Parathyroid adenoma (tissue), 2 donors: ENCODE measurements around the gene MOAP1.
"Not testable (repeated sequence)": the region's sequence is repeated elsewhere in the genome, so short reads cannot be mapped to it uniquely, and the experiment has no call there.

Source experiments
- H2AFZ ChIP-seq: fragments of 300-600 bp; sonication (generic); one replicate; pipeline ENCODE4 v1.7.0; 2017; ENCODE audit warnings: antibody characterized with exemption, mild to moderate bottlenecking
- H3K27ac ChIP-seq: fragments of 300-600 bp; sonication (generic); one replicate; pipeline ENCODE4 v1.7.0; 2017
- H3K27me3 ChIP-seq: fragments of 300-600 bp; sonication (generic); one replicate; pipeline ENCODE4 v1.7.0; 2017; ENCODE audit warnings: low read length; ENCODE audit not compliant: control insufficient read depth, insufficient read depth
- H3K36me3 ChIP-seq: fragments of 300-600 bp; sonication (generic); one replicate; pipeline ENCODE4 v1.7.0; 2017; ENCODE audit warnings: low read length; ENCODE audit not compliant: control insufficient read depth, insufficient read depth
- H3K4me1 ChIP-seq: fragments of 300-600 bp; sonication (generic); one replicate; pipeline ENCODE4 v1.7.0; 2017; ENCODE audit warnings: control low read depth
- H3K4me2 ChIP-seq: fragments of 300-600 bp; sonication (generic); one replicate; pipeline ENCODE4 v1.7.0; 2017; ENCODE audit warnings: low read length
- H3K4me3 ChIP-seq: fragments of 300-600 bp; sonication (generic); one replicate; pipeline ENCODE4 v1.7.0; 2017; ENCODE audit warnings: low read depth, low read length
- H3K79me2 ChIP-seq: fragments of 300-600 bp; sonication (generic); one replicate; pipeline ENCODE4 v1.7.0; 2017; ENCODE audit warnings: control low read depth
- H3K9ac ChIP-seq: fragments of 300-600 bp; sonication (generic); one replicate; pipeline ENCODE4 v1.7.0; 2017; ENCODE audit warnings: mild to moderate bottlenecking
- H3K9me3 ChIP-seq: fragments of 300-600 bp; sonication (generic); one replicate; pipeline ENCODE4 v1.7.0; 2017; ENCODE audit warnings: low read length; ENCODE audit not compliant: control insufficient read depth
- TF ChIP-seq, protein P1 (sequence below): fragments of 300-600 bp; sonication (generic); IDR thresholded peaks from one replicate; pipeline ENCODE4 v1.7.0; 2017; ENCODE audit warnings: antibody characterized with exemption, mild to moderate bottlenecking
- donor health status: primary hyperparathyroidism.

MOAP1 gene

DNA sequence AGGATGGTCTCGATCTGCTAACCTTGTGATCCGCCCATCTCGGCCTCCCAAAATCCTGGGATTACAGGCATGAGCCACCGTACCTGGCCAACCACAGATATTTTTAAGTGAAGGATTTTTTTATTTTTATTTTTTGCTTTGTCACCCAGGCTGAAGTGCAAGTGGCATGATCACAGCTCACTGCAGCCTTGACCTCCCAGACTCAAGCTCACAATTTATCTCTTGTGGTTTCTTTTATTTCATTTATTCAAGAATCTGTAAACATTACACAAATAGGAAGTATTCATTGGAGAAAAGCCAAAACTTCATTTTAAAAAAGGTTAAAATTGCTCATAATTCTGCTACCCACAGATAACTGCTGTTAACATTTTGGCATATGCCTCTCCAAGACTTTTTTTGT is 13.3 kb downstream of the MOAP1 start:
- H3K9ac ChIP-seq: no peak overlapping the region
- peaks cover 8% of the 10 kb centered on the region for H3K4me1 ChIP-seq
- no peaks in the 10 kb centered on the region for H3K9me3 ChIP-seq
- H3K4me3 ChIP-seq: no peak overlapping the region
- no peaks in the 10 kb centered on the region for H3K79me2 ChIP-seq
- no peak overlapping the region for H3K4me2 ChIP-seq
- no peak overlapping the region for H2AFZ ChIP-seq
- TF ChIP-seq, protein P1, sequence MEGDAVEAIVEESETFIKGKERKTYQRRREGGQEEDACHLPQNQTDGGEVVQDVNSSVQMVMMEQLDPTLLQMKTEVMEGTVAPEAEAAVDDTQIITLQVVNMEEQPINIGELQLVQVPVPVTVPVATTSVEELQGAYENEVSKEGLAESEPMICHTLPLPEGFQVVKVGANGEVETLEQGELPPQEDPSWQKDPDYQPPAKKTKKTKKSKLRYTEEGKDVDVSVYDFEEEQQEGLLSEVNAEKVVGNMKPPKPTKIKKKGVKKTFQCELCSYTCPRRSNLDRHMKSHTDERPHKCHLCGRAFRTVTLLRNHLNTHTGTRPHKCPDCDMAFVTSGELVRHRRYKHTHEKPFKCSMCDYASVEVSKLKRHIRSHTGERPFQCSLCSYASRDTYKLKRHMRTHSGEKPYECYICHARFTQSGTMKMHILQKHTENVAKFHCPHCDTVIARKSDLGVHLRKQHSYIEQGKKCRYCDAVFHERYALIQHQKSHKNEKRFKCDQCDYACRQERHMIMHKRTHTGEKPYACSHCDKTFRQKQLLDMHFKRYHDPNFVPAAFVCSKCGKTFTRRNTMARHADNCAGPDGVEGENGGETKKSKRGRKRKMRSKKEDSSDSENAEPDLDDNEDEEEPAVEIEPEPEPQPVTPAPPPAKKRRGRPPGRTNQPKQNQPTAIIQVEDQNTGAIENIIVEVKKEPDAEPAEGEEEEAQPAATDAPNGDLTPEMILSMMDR: no peak
- H3K27me3 ChIP-seq: no peaks in the 10 kb centered on the region
- no peak overlapping the region for H3K27ac ChIP-seq
- no peaks in the 10 kb centered on the region for H3K36me3 ChIP-seq

DNA sequence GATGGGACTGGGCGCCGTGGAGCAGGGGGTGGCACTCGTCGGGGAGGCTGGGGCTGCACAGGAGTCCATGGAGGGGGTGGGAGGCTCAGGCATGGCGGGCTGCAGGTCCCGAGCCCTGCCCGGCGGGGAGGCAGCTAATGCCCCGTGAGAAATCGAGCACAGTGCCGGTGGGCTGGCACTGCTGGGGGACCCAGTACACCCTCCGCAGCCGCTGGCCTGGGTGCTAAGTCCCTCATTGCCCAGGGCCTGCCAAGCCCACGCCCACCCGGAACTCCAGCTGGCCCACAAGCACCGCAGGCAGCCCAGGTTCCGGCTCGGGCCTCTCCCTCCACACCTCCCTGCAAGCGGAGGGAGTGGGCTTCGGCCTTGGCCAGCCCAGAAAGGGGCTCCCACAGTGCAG is 14.6 kb downstream of the MOAP1 start:
- H3K79me2 ChIP-seq, H3K36me3 ChIP-seq, H3K27me3 ChIP-seq, H3K9me3 ChIP-seq, H3K4me2 ChIP-seq, H3K4me3 ChIP-seq, H2AFZ ChIP-seq, H3K27ac ChIP-seq, H3K9ac ChIP-seq, H3K4me1 ChIP-seq: not testable (repeated sequence)

DNA sequence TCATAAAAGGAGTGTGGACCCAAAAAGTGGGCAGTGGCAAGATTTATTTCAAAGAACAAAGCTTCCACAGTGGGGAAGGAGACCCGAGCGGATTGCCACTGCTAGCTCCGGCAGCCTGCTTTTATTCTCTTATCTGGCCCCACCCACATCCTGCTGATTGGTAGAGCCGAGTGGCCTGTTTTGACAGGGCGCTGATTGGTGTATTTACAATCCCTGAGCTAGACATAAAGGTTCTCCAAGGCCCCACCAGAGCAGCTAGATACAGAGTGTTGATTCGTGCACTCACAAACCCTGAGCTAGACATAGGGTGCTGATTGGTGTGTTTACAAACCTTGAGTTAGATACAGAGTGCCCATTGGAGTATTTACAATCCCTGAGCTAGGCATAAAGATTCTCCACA is 15.1 kb downstream of the MOAP1 start:
- H3K27me3 ChIP-seq, H3K4me3 ChIP-seq, H3K9me3 ChIP-seq, H3K79me2 ChIP-seq, H3K9ac ChIP-seq, H3K27ac ChIP-seq, H3K4me1 ChIP-seq, H3K4me2 ChIP-seq, H2AFZ ChIP-seq, H3K36me3 ChIP-seq: not testable (repeated sequence)

DNA sequence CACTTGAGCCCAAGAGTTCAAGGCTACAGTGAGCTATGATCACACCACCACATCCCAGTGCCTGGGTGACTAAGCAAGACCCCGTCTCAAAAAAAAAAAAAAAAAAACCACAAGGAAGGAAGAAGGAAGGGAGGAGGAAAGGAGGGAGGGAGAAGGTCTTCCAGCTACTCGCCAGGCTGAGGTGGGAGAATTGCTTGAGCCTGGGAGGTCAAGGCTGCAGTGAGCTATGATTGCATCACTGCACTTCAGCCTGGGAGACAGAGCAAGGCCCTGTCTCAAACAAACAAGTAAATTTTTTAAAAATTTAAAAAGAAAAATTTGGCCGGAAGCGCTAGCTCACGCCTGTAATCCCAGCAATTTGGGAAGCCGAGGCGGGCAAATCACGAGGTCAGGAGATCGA is 16.1 kb downstream of the MOAP1 start:
- not testable (repeated sequence) for H2AFZ ChIP-seq, H3K4me2 ChIP-seq, H3K4me1 ChIP-seq, H3K4me3 ChIP-seq, H3K9ac ChIP-seq, H3K9me3 ChIP-seq, H3K27ac ChIP-seq, H3K36me3 ChIP-seq, H3K27me3 ChIP-seq, H3K79me2 ChIP-seq

DNA sequence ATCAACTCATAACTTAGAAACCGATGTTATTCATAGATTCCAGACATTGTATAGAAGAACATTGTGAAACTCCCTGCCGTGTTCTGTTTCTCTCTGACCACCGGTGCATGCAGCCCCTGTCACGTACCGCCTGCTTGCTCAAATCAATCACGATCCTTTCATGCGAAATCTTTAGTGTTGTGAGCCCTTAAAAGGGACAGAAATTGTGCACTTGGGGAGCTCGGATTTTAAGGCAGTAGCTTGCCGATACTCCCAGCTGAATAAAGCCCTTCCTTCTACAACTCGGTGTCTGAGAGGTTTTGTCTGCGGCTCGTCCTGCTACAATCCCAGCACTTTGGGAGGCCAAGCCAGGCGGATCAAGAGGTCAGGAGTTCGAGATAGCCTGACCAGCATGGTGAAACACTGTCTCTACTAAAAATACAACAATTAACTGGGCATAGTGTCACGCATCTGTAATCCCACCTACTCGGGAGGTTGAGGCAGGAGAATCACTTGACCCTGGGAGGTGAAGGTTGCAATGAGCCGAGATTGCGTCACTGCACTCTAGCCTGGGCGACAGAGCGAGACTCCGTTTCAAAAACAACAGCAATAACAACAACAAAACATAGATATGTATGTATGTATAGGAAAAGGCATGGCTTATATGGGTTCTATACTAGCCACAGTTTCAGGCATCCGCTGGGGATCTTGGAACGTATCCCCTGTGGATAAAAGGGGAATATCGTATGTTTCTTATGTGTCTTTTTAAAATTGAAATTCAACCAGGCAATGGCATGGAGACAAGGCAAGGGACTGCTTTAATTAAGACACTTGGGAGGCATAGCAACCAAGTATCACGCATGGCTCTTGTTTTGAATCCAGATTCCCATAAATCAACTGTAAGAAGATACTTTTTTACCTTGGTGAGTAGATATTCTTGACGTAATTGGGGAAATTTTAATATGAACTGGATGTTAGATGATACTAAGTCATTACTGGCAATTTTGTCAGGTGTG is 19.1 kb downstream of the MOAP1 start:
- H3K27me3 ChIP-seq, H3K36me3 ChIP-seq, H2AFZ ChIP-seq, H3K79me2 ChIP-seq, H3K4me2 ChIP-seq, H3K27ac ChIP-seq, H3K9me3 ChIP-seq, H3K4me1 ChIP-seq, H3K4me3 ChIP-seq, H3K9ac ChIP-seq: not testable (repeated sequence)

DNA sequence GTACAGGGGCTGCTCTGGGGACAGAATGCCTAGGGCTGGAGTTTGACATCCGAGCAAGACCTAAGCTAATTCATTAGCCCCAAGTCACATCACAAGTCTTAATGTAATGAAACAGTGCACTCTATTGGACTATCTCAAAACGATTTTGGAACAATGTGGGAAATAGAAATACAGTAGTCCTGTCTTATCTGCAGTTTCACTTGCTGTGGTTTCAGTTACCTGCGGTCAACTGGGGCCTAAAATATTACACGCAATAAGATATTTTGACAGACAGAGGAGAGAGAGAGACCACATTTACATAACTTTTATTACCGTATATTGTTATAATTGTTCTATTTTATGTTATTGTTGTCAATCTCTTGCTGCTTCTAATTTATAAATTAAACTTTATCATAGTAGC is 21.1 kb downstream of the MOAP1 start:
- Histone ChIP-seq H3K4me1 (no peaks in the 10 kb centered on the region), H3K27ac (no peak overlapping the region)

More for the DNA sequence above, 21.1 kb downstream of the MOAP1 start:
- H3K27me3 ChIP-seq: no peaks in the 10 kb centered on the region
- H3K9ac ChIP-seq: no peak overlapping the region
- H3K4me3 ChIP-seq: no peak overlapping the region
- no peaks in the 10 kb centered on the region for H3K9me3 ChIP-seq
- no peak overlapping the region for H3K4me2 ChIP-seq
- no peak overlapping the region for H2AFZ ChIP-seq
- TF ChIP-seq, protein P1: no peak
- H3K36me3 ChIP-seq: no peaks in the 10 kb centered on the region
- no peaks in the 10 kb centered on the region for H3K79me2 ChIP-seq
